ENCODE results near the gene CEP97. TPM values are rescaled to one million over a fixed set of nuclear protein-coding genes. Genes with fewer than 3 reads are reported as not detected.

Gene CEP97
- total RNA-seq, 3 donors from 2014 or later (not counting 1 experiment from before 2014, with no cell fraction given) = 8.5 to 11.0 (median 9.4) TPM

- intact Hi-C loops (cut with micrococcal nuclease) = no loop called here
- TF ChIP-seq, protein P1, sequence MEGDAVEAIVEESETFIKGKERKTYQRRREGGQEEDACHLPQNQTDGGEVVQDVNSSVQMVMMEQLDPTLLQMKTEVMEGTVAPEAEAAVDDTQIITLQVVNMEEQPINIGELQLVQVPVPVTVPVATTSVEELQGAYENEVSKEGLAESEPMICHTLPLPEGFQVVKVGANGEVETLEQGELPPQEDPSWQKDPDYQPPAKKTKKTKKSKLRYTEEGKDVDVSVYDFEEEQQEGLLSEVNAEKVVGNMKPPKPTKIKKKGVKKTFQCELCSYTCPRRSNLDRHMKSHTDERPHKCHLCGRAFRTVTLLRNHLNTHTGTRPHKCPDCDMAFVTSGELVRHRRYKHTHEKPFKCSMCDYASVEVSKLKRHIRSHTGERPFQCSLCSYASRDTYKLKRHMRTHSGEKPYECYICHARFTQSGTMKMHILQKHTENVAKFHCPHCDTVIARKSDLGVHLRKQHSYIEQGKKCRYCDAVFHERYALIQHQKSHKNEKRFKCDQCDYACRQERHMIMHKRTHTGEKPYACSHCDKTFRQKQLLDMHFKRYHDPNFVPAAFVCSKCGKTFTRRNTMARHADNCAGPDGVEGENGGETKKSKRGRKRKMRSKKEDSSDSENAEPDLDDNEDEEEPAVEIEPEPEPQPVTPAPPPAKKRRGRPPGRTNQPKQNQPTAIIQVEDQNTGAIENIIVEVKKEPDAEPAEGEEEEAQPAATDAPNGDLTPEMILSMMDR (IDR thresholded peaks at IDR 0.05) = no peak
- no peak overlapping the region for H3K4me3 Mint-ChIP-seq
- no peaks in the 10 kb centered on the region for H3K36me3 Mint-ChIP-seq
- Histone ChIP-seq H3K4me3 (ENCODE audit: low read length) (no peak overlapping the region), H3K9me3 (ENCODE audit: control insufficient read depth, insufficient read depth, low read length) (no peaks in the 10 kb centered on the region), H3K36me3 (ENCODE audit: control insufficient read depth, insufficient read depth, low read length) (no peaks in the 10 kb centered on the region), H3K4me1 (ENCODE audit: control insufficient read depth, insufficient read depth, low read length) (peaks cover 7% of the 10 kb centered on the region), H3K27me3 (ENCODE audit: control insufficient read depth, insufficient read depth, low read length) (no peaks in the 10 kb centered on the region), H3K27ac (ENCODE audit: low read length) (no peak overlapping the region)
- no peaks in the 10 kb centered on the region for H3K27me3 Mint-ChIP-seq (ENCODE audit: low read depth in 2 of 2)
- 100% methylated on average over 2 of the region's 3 CpGs for WGBS (ENCODE audit: insufficient coverage)
- H3K9me3 Mint-ChIP-seq = no peaks in the 10 kb centered on the region
- peaks cover 7 to 15% of the 10 kb centered on the region in 2 donors for H3K4me1 Mint-ChIP-seq
- no peak overlapping the region for H3K27ac Mint-ChIP-seq
- ATAC-seq (no peak), DNase-seq (no peak)
Observed at GRCh38 chr3:101719604-101720185, 4.7 kb upstream of the CEP97 start.

GRCh38 chr3:101720851-101721840, 3.3 kb upstream of the CEP97 start:
- DNase-seq = peak in 1 of 2 donors; percentile 15
- 71% methylated on average over 10 of the region's 10 CpGs for WGBS (ENCODE audit: insufficient coverage)
- no peak overlapping the region for H3K4me3 ChIP-seq (ENCODE audit: low read length)
- H3K4me1 Mint-ChIP-seq = peaks cover 17 to 25% of the 10 kb centered on the region in 2 donors
- H3K27me3 ChIP-seq (ENCODE audit: control insufficient read depth, insufficient read depth, low read length) = no peaks in the 10 kb centered on the region
- TF ChIP-seq, protein P1 (IDR thresholded peaks at IDR 0.05) = no peak
- no peaks in the 10 kb centered on the region for H3K9me3 ChIP-seq (ENCODE audit: control insufficient read depth, insufficient read depth, low read length)
- H3K27ac Mint-ChIP-seq = no peak overlapping the region
- no peak overlapping the region for H3K27ac ChIP-seq (ENCODE audit: low read length)
- no peaks in the 10 kb centered on the region for H3K36me3 Mint-ChIP-seq
- H3K27me3 Mint-ChIP-seq (ENCODE audit: low read depth in 2 of 2) = no peaks in the 10 kb centered on the region
- intact Hi-C loops (cut with micrococcal nuclease) = no loop called here
- no peaks in the 10 kb centered on the region for H3K9me3 Mint-ChIP-seq
- H3K36me3 ChIP-seq (ENCODE audit: control insufficient read depth, insufficient read depth, low read length) = no peaks in the 10 kb centered on the region
- H3K4me1 ChIP-seq (ENCODE audit: control insufficient read depth, insufficient read depth, low read length) = peaks cover 12% of the 10 kb centered on the region
- no peak overlapping the region for H3K4me3 Mint-ChIP-seq
- no peak for ATAC-seq

DNA sequence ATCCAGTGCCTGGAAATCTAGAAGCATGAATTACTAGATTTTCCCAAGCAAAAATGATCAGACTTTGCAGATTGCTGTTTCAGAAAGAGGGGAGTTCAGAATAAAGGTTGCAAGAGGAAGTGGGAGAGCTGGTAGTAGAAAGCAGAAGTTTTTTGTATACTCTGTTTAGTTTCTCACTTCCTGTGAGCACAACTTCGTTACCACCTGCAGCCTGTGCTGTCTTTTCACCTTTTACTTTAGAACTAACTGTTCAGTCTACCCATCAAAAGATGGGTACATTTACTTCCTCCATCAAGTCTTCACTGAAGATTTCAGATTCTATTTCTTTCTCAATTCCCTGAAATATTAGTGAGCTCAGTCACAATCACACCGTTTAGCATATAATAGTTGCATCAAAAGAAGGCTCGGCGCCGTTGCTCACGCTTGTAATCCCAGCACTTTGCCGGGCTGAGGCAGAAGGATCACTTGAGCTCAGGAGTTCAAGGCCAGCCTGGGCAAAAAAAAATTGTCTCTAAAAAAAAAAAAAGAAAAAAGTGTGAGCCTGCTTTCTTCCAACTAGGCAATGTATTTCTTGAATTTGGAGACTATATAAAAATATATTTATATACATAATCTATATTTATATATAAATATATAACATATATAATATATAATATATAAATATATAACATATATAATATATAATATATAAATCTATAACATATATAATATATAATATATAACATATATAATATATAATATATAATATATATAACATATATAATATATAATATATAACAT, 1.8 kb upstream of the CEP97 start:
- Histone ChIP-seq H3K36me3 (ENCODE audit: control insufficient read depth, insufficient read depth, low read length) (no peaks in the 10 kb centered on the region), H3K4me1 (ENCODE audit: control insufficient read depth, insufficient read depth, low read length) (peaks cover 12% of the 10 kb centered on the region), H3K9me3 (ENCODE audit: control insufficient read depth, insufficient read depth, low read length) (no peaks in the 10 kb centered on the region), H3K4me3 (ENCODE audit: low read length) (no peak overlapping the region), H3K27ac (ENCODE audit: low read length) (peak overlapping the region; percentile 6), H3K27me3 (ENCODE audit: control insufficient read depth, insufficient read depth, low read length) (no peaks in the 10 kb centered on the region)
- intact Hi-C loops (cut with micrococcal nuclease) = no loop called here
- Mint-ChIP-seq H3K36me3 (no peaks in the 10 kb centered on the region), H3K27me3 (ENCODE audit: low read depth in 2 of 2) (no peaks in the 10 kb centered on the region), H3K4me3 (no peak overlapping the region), H3K4me1 (peaks cover 17 to 25% of the 10 kb centered on the region in 2 donors), H3K9me3 (no peaks in the 10 kb centered on the region), H3K27ac (peak overlapping the region in 1 of 2 donors; percentile 64)
- TF ChIP-seq, protein P1 (IDR thresholded peaks at IDR 0.05) = no peak
- DNase-seq = peak in 1 of 2 donors; percentile 56
- 61% methylated on average over 7 of the region's 7 CpGs for WGBS (ENCODE audit: insufficient coverage)
- ATAC-seq = no peak

Data from natural killer cell (primary cell).